Hepatocyte (in vitro differentiated cells): ENCODE data around the gene SGMS2.
"Not testable (repeated sequence)": the region's sequence is repeated elsewhere in the genome, so short reads cannot be mapped to it uniquely, and the experiment has no call there.

Experiments used
- EZH2 ChIP-seq: fragments of 200-600 bp; sonication (generic); IDR thresholded peaks from 2 replicates; pipeline ENCODE4 v1.6.1; 2016; ENCODE audit warnings: antibody characterized with exemption, mild to moderate bottlenecking, borderline replicate concordance
- EZH2phosphoT487 ChIP-seq: fragments of 200-600 bp; sonication (generic); IDR thresholded peaks from one replicate; pipeline ENCODE4 v1.6.1; 2018; ENCODE audit warnings: antibody characterized with exemption, mild to moderate bottlenecking, low read depth, moderate library complexity; ENCODE audit not compliant: unreplicated experiment, severe bottlenecking
- TF ChIP-seq, protein P1 (sequence below): fragments of 200-600 bp; sonication (generic); IDR thresholded peaks from 2 replicates; pipeline ENCODE4 v1.5.1; 2016; ENCODE audit warnings: antibody characterized with exemption, mild to moderate bottlenecking; ENCODE audit not compliant: poor library complexity

DNA sequence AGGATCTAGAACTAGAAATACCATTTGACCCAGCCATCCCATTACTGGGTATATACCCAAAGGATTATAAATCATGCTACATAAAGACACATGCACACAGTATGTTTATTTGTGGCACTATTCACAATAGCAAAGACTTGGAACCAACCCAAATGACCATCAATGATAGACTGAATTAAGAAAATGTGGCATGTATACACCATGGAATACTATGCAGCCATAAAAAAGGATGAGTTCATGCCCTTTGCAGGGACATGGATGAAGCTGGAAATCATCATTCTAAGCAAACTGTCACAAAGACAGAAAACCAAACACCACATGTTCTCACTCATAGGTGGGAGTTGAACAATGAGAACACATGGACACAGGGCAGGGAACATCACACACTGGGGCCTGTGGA is 101.0 kb downstream of the SGMS2 start:
- TF ChIP-seq, protein P1, sequence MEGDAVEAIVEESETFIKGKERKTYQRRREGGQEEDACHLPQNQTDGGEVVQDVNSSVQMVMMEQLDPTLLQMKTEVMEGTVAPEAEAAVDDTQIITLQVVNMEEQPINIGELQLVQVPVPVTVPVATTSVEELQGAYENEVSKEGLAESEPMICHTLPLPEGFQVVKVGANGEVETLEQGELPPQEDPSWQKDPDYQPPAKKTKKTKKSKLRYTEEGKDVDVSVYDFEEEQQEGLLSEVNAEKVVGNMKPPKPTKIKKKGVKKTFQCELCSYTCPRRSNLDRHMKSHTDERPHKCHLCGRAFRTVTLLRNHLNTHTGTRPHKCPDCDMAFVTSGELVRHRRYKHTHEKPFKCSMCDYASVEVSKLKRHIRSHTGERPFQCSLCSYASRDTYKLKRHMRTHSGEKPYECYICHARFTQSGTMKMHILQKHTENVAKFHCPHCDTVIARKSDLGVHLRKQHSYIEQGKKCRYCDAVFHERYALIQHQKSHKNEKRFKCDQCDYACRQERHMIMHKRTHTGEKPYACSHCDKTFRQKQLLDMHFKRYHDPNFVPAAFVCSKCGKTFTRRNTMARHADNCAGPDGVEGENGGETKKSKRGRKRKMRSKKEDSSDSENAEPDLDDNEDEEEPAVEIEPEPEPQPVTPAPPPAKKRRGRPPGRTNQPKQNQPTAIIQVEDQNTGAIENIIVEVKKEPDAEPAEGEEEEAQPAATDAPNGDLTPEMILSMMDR, result not testable (repeated sequence)
- TF ChIP-seq EZH2, EZH2phosphoT487: not testable (repeated sequence)
